Lung (tissue), 12 donors: ENCODE results near the gene SLC19A1. TPM values are rescaled to one million over a fixed set of nuclear protein-coding genes. Genes with fewer than 3 reads are reported as not detected.

Experiments used
- ATAC-seq: fragments of 200-7000 bp; cut with Tn5 transposase; one replicate; pipeline ENCODE4 v1.9.1; 2020; ENCODE audit warnings: moderate number of reproducible peaks; ENCODE audit not compliant: insufficient read depth, low FRiP score
- DNase-seq, 3 donors: peaks; one replicate each; pipeline ENCODE4 v3.0.0-alpha.2; 2013 to 2017
- H3K27ac ChIP-seq, 2 donors: one replicate each; pipeline ENCODE4 v1.5.1; 2013; ENCODE audit warnings: mild to moderate bottlenecking in 2 of 2, moderate library complexity in 2 of 2, control low read depth in 1 of 2, inconsistent platforms in 1 of 2, low read depth in 1 of 2, low read length in 1 of 2
- H3K27me3 ChIP-seq, 3 donors: one replicate each; pipeline ENCODE4 v1.5.1; 2013; ENCODE audit warnings: low read length in 2 of 3; ENCODE audit not compliant: control insufficient read depth in 3 of 3, insufficient read depth in 3 of 3
- H3K36me3 ChIP-seq, 4 donors: one replicate each; pipeline ENCODE4 v1.5.1; 2013; ENCODE audit warnings: low read length in 4 of 4, mild to moderate bottlenecking in 1 of 4, moderate library complexity in 1 of 4; ENCODE audit not compliant: control insufficient read depth in 4 of 4, insufficient read depth in 4 of 4
- H3K4me1 ChIP-seq, 5 donors: one replicate each; pipeline ENCODE4 v1.5.1; 2013; ENCODE audit warnings: low read length in 5 of 5, mild to moderate bottlenecking in 2 of 5, moderate library complexity in 1 of 5; ENCODE audit not compliant: control insufficient read depth in 5 of 5, insufficient read depth in 5 of 5
- H3K4me3 ChIP-seq: one replicate; pipeline ENCODE4 v1.5.1; 2013; ENCODE audit warnings: mild to moderate bottlenecking, control low read depth, moderate library complexity
- H3K9ac ChIP-seq, 2 donors: one replicate each; pipeline ENCODE4 v1.5.1; 2013; ENCODE audit warnings: low read length in 2 of 2, control low read depth in 1 of 2; ENCODE audit not compliant: insufficient read depth in 1 of 2
- H3K9me3 ChIP-seq, 4 donors: one replicate each; pipeline ENCODE4 v1.5.1; 2013; ENCODE audit warnings: low read length in 3 of 4, mild to moderate bottlenecking in 1 of 4, moderate library complexity in 1 of 4; ENCODE audit not compliant: control insufficient read depth in 4 of 4, insufficient read depth in 3 of 4
- WGBS, 2 donors: extraction: QIAGEN DNeasy Blood & Tissue Kit; methylation state at CpG; one replicate each; pipeline ENCODE4 v1.1.7; 2013; 5-methylcytosine and 5-hydroxymethylcytosine counted together
- polyA plus RNA-seq, 2 donors: library from polyadenylated mRNA; stranded (reverse); fragments of 200-250 nt; gene quantifications; one replicate each; pipeline ENCODE4 v1.2.1, GENCODE V29; 2013
- total RNA-seq, 2 donors: library from RNA; depleted of rRNA in 1 of 2; stranded (reverse); fragments of >200 nt in 1 of 2; gene quantifications; one replicate each; pipeline ENCODE4 v1.2.1, GENCODE V29; 2014 to 2021
- TF ChIP-seq, protein P1 (sequence below): IDR thresholded peaks from 2 replicates; pipeline ENCODE4 v1.5.1; 2012; ENCODE audit warnings: mild to moderate bottlenecking; ENCODE audit errors: control extremely low read depth, extremely low read depth
- donor health status: control.
- donor health status: control.
- donor health status: Bipolar disorder and iron deficiency.
- donor health status: healthy.
- donor health status: DM: yes; HTN: yes; CAD: no.

SLC19A1 gene
- total and polyA plus RNA-seq, 4 donors, result 23.8 to 42.0 (median 26.2) TPM

DNA sequence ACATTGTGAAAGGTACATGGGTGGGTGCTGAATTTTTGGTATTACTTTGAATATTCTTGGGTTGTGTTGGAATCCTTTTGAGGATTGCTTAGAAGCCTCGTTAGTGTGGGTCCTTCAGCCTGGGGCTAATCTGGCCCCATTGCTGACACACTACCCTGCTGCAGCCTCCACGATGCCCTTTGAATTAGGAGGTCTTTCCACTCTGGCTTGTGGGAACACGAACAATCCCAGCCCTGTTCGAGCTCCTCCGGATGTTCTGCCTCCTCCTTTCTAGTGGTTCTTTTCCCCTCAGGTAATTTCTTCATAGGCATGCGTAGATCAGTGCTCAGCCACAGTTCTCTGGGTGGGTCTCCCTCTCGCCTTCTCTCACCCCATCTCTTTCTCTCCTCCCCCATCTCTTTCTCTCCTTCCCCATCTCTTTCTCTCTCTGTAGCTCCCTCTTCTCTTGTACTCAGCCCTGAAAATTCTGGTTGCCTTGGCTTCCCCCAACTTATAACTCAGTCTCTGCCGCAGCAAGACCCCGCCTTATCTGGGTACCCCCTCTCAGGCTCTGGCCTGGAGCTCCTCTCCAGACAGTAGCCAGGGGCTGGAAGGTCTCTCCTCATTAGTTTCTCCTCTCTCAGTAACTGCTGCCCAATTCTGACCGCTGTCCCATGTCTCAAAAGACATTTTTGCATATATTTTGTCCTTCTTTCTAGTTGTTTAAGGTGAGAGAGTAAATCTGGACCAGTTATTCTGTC lies 46.0 kb upstream of the SLC19A1 start:
- Histone ChIP-seq H3K36me3 (no peaks in the 10 kb centered on the region), H3K9ac (no peak overlapping the region), H3K9me3 (peaks cover 0 to 24% (median 12%) of the 10 kb centered on the region in 4 donors), H3K27me3 (peaks cover 0 to 14% (median 10%) of the 10 kb centered on the region in 3 donors), H3K4me3 (no peak overlapping the region), H3K27ac (no peak overlapping the region), H3K4me1 (peaks cover 0 to 8% (median 3%) of the 10 kb centered on the region in 5 donors)
- WGBS, 2 donors, result 94 to 95% methylated on average over 10 of the region's 10 CpGs
- ATAC-seq (no peak), DNase-seq (no peak)
- TF ChIP-seq, protein P1, sequence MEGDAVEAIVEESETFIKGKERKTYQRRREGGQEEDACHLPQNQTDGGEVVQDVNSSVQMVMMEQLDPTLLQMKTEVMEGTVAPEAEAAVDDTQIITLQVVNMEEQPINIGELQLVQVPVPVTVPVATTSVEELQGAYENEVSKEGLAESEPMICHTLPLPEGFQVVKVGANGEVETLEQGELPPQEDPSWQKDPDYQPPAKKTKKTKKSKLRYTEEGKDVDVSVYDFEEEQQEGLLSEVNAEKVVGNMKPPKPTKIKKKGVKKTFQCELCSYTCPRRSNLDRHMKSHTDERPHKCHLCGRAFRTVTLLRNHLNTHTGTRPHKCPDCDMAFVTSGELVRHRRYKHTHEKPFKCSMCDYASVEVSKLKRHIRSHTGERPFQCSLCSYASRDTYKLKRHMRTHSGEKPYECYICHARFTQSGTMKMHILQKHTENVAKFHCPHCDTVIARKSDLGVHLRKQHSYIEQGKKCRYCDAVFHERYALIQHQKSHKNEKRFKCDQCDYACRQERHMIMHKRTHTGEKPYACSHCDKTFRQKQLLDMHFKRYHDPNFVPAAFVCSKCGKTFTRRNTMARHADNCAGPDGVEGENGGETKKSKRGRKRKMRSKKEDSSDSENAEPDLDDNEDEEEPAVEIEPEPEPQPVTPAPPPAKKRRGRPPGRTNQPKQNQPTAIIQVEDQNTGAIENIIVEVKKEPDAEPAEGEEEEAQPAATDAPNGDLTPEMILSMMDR, result no peak

DNA sequence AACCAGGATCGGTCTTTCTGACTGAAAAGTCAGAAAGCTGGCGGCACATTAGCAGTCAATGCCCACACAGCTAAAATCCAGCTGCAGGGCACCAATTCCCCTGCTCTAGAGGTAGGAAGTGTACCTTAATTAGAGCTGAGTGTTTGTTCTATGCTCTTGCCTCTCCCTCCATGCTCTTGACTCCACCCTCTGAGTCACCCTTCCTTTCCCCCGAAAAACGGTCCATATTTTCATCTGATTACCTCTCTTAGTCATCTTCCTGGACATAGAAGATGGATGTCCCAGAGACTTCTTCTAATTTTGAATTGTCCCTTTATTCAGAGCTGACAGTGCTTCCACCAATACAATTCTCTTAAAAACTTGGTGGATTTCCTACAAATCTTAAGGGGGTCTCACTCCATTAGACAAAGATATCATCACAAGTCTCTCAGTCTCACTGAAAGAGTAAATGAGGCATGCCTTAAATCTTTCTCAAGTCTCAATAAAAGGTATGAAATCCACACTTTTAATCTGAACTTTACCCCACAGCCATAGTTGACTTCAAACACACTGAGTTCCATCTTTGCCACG lies 44.1 kb upstream of the SLC19A1 start:
- ATAC-seq (no peak), DNase-seq (no peak)
- no peak overlapping the region for H3K9ac ChIP-seq
- H3K9me3 ChIP-seq, result peaks cover 0 to 21% (median 12%) of the 10 kb centered on the region in 4 donors
- WGBS, 2 donors, result 72 to 76% methylated on average over 5 of the region's 5 CpGs
- no peak overlapping the region for H3K27ac ChIP-seq
- no peaks in the 10 kb centered on the region for H3K36me3 ChIP-seq
- TF ChIP-seq, protein P1, result no peak
- H3K4me3 ChIP-seq, result no peak overlapping the region
- peaks cover 0 to 7% (median 0%) of the 10 kb centered on the region in 5 donors for H3K4me1 ChIP-seq
- peaks cover 0 to 8% (median 5%) of the 10 kb centered on the region in 3 donors for H3K27me3 ChIP-seq

DNA sequence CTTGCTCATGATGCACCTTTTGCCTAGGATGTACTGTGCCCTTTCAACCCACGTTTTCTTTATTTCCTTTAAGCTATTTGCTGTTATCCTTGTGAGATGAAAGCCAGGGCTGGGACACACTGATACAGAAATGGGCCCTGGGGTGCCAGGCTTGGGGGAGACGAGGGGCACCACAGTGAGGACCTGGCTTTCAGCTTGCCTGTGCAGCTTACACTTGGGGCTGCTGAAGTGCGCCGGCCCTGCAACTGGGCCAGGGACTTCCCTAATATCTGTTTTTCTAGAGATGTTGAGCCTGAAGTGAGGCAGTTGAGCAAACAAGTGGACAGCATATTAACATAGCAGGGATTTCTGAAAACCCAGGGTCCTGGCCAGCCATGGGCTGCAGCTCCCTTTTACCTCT lies 42.5 kb upstream of the SLC19A1 start:
- no peaks in the 10 kb centered on the region for H3K36me3 ChIP-seq
- no peak overlapping the region for H3K4me3 ChIP-seq
- no peak overlapping the region for H3K9ac ChIP-seq
- 60 to 78% methylated on average over 4 of the region's 4 CpGs for whole genome bisulfite sequencing, 2 donors
- TF ChIP-seq, protein P1, result no peak
- ATAC-seq (no peak), DNase-seq (no peak)
- H3K27me3 ChIP-seq, result peaks cover 0 to 4% (median 4%) of the 10 kb centered on the region in 3 donors
- peaks cover 0 to 21% (median 12%) of the 10 kb centered on the region in 4 donors for H3K9me3 ChIP-seq
- peaks cover 0 to 7% (median 0%) of the 10 kb centered on the region in 5 donors for H3K4me1 ChIP-seq
- H3K27ac ChIP-seq, result no peak overlapping the region
